Liver (tissue), 9 donors: ENCODE measurements around the gene CDIPT. TPM values are rescaled to one million over a fixed set of nuclear protein-coding genes. Genes with fewer than 3 reads are reported as not detected.

Experiments
- DNase-seq: peaks from one replicate; pipeline ENCODE4 v3.0.0-alpha.2; 2017; ENCODE audit warnings: low spot score
- H3K27ac ChIP-seq, 2 donors: one replicate each; pipeline ENCODE4 v1.7.0; 2013; ENCODE audit warnings: inconsistent platforms in 2 of 2, low read length in 2 of 2, control low read depth in 1 of 2, low read depth in 1 of 2, mild to moderate bottlenecking in 1 of 2
- H3K27me3 ChIP-seq, 4 donors: one replicate each; pipeline versions ENCODE4 v1.6.1 to v1.7.0; 2013; ENCODE audit warnings: low read length in 3 of 4, inconsistent platforms in 1 of 4, mild to moderate bottlenecking in 1 of 4, moderate library complexity in 1 of 4; ENCODE audit not compliant: control insufficient read depth in 4 of 4, insufficient read depth in 4 of 4
- H3K36me3 ChIP-seq, 4 donors: one replicate each; pipeline versions ENCODE4 v1.6.1 to v1.7.0; 2013; ENCODE audit warnings: low read length in 3 of 4, mild to moderate bottlenecking in 3 of 4, low read depth in 1 of 4, moderate library complexity in 1 of 4; ENCODE audit not compliant: control insufficient read depth in 4 of 4, insufficient read depth in 3 of 4
- H3K4me1 ChIP-seq, 4 donors: one replicate each; pipeline versions ENCODE4 v1.6.1 to v1.7.0; 2013; ENCODE audit warnings: low read length in 3 of 4, mild to moderate bottlenecking in 3 of 4, moderate library complexity in 1 of 4; ENCODE audit not compliant: control insufficient read depth in 4 of 4, insufficient read depth in 4 of 4
- H3K4me3 ChIP-seq, 3 donors: one replicate each; pipeline versions ENCODE4 v1.6.1 to v1.7.0; 2013; ENCODE audit warnings: low read length in 3 of 3, control low read depth in 1 of 3, low read depth in 1 of 3, mild to moderate bottlenecking in 1 of 3
- H3K9ac ChIP-seq, 2 donors: one replicate each; pipeline ENCODE4 v1.7.0; 2013; ENCODE audit warnings: low read length in 2 of 2, mild to moderate bottlenecking in 2 of 2, moderate library complexity in 2 of 2, control low read depth in 1 of 2, low read depth in 1 of 2
- H3K9me3 ChIP-seq, 4 donors: one replicate each; pipeline versions ENCODE4 v1.6.1 to v1.7.0; 2013; ENCODE audit warnings: low read length in 3 of 4; ENCODE audit not compliant: control insufficient read depth in 4 of 4
- CTCF ChIP-seq: fragments of 150-350 bp; IDR thresholded peaks from 2 replicates; pipeline ENCODE4 v1.5.1; 2017; ENCODE audit warnings: improper control_type of control experiment, low read depth, low read length; ENCODE audit not compliant: missing input control
- EGR1 ChIP-seq, 2 donors: IDR thresholded peaks; 2 replicates each; pipeline ENCODE4 v1.6.1; 2016 to 2018; ENCODE audit warnings: antibody characterized with exemption in 2 of 2, low read depth in 2 of 2
- FOXA2 ChIP-seq: IDR thresholded peaks from 2 replicates; pipeline ENCODE4 v1.6.1; 2016; ENCODE audit warnings: antibody characterized with exemption
- GABPA ChIP-seq, 2 donors: IDR thresholded peaks in 1 of 2; conservative IDR thresholded peaks in 1 of 2; 2 replicates each; pipeline ENCODE4 v1.6.1; 2016; ENCODE audit warnings: antibody characterized with exemption in 2 of 2, mild to moderate bottlenecking in 1 of 2, moderate library complexity in 1 of 2
- HNF4A ChIP-seq, 2 donors: conservative IDR thresholded peaks; 2 replicates each; pipeline ENCODE4 v1.6.1; 2016; ENCODE audit warnings: antibody characterized with exemption in 2 of 2, mild to moderate bottlenecking in 2 of 2
- JUND ChIP-seq, 2 donors: IDR thresholded peaks; 2 replicates each; pipeline ENCODE4 v1.6.1; 2016; ENCODE audit warnings: antibody characterized with exemption in 2 of 2
- MAX ChIP-seq: IDR thresholded peaks from 2 replicates; pipeline ENCODE4 v1.6.1; 2016; ENCODE audit warnings: antibody characterized with exemption
- NR2F2 ChIP-seq: IDR thresholded peaks from 2 replicates; pipeline ENCODE4 v1.6.1; 2016; ENCODE audit warnings: antibody characterized with exemption
- RAD21 ChIP-seq, 2 donors: IDR thresholded peaks; 2 replicates each; pipeline ENCODE4 v1.6.1; 2016; ENCODE audit warnings: antibody characterized with exemption in 2 of 2, mild to moderate bottlenecking in 2 of 2
- REST ChIP-seq: IDR thresholded peaks from 2 replicates; pipeline ENCODE4 v1.6.1; 2016; ENCODE audit warnings: antibody characterized with exemption, mild to moderate bottlenecking
- RXRA ChIP-seq, 2 donors: IDR thresholded peaks; 2 replicates each; pipeline ENCODE4 v1.6.1; 2017 to 2018; ENCODE audit warnings: antibody characterized with exemption in 2 of 2, mild to moderate bottlenecking in 1 of 2
- TAF1 ChIP-seq: conservative IDR thresholded peaks from 2 replicates; pipeline ENCODE4 v1.6.1; 2016; ENCODE audit warnings: antibody characterized with exemption, mild to moderate bottlenecking
- YY1 ChIP-seq: IDR thresholded peaks from 2 replicates; pipeline ENCODE4 v1.6.1; 2016; ENCODE audit warnings: antibody characterized with exemption, mild to moderate bottlenecking
- ZBTB33 ChIP-seq: IDR thresholded peaks from 2 replicates; pipeline ENCODE4 v1.6.1; 2016; ENCODE audit warnings: antibody characterized with exemption
- WGBS: extraction: QIAGEN DNeasy Blood & Tissue Kit; methylation state at CpG from one replicate; pipeline ENCODE4 v1.1.7; 2013; 5-methylcytosine and 5-hydroxymethylcytosine counted together
- polyA plus RNA-seq, 2 donors: library from polyadenylated mRNA; stranded (reverse) in 1 of 2; unstranded in 1 of 2; fragments of 200-250 nt in 1 of 2; fragments of >200 nt in 1 of 2; fragmentation: Nextera tagmentation in 1 of 2; extraction: Ambion mirVana in 1 of 2; gene quantifications; one replicate each; pipeline versions ENCODE4 v1.2.1 to v1.2.3, GENCODE V29; 2013 to 2015
- total RNA-seq, 2 donors: library from RNA; depleted of rRNA; stranded (reverse); fragments of >200 nt; gene quantifications; one replicate each; pipeline ENCODE4 v1.2.3, GENCODE V29; 2014
- donor health status: healthy.
- donor health status: healthy.
- donor health status: healthy.
- donor health status: healthy.
- donor health status: healthy.

CDIPT gene
- total and polyA plus RNA-seq, 4 donors = 31.4 to 102 (median 38.4) TPM

GRCh38 chr16:29901607-29901945 is 38.5 kb upstream of the CDIPT start:
- H3K27ac ChIP-seq = no peak overlapping the region
- TF ChIP-seq TAF1 (no peak), FOXA2 (no peak), EGR1 (IDR thresholded peaks at IDR 0.05; ENCODE audit: low read depth in 2 of 2) (no peak), MAX (no peak), RXRA (IDR thresholded peaks at IDR 0.05) (no peak), JUND (IDR thresholded peaks at IDR 0.05) (no peak), HNF4A (conservative IDR thresholded peaks at IDR 0.05) (no peak), NR2F2 (no peak), YY1 (no peak), GABPA (IDR thresholded peaks at IDR 0.05 in 1 of 2, conservative IDR thresholded peaks at IDR 0.05 in 1 of 2) (no peak), RAD21 (IDR thresholded peaks at IDR 0.05) (no peak), CTCF (no peak), REST (no peak), ZBTB33 (no peak)
- DNase-seq = no peak
- no peak overlapping the region for H3K4me3 ChIP-seq
- no peak overlapping the region for H3K9ac ChIP-seq
- H3K36me3 ChIP-seq = no peaks in the 10 kb centered on the region
- H3K27me3 ChIP-seq = peaks cover 0 to 6% (median 1%) of the 10 kb centered on the region in 4 donors
- 87% methylated on average over 19 of the region's 19 CpGs for WGBS
- H3K9me3 ChIP-seq = no peaks in the 10 kb centered on the region
- H3K4me1 ChIP-seq = peaks cover 2 to 12% (median 6%) of the 10 kb centered on the region in 4 donors

GRCh38 chr16:29900888-29901606 is 38.0 kb upstream of the CDIPT start:
- H3K4me1 ChIP-seq = peaks cover 2 to 12% (median 6%) of the 10 kb centered on the region in 4 donors
- H3K36me3 ChIP-seq = no peaks in the 10 kb centered on the region
- H3K27me3 ChIP-seq = peaks cover 0 to 6% (median 1%) of the 10 kb centered on the region in 4 donors
- no peak overlapping the region for H3K27ac ChIP-seq
- 52% methylated on average over 31 of the region's 31 CpGs for WGBS
- no peak for DNase-seq
- no peak overlapping the region for H3K9ac ChIP-seq
- H3K9me3 ChIP-seq = no peaks in the 10 kb centered on the region
- H3K4me3 ChIP-seq = no peak overlapping the region
- TF ChIP-seq MAX = no peak
